ENCODE measurements around the gene BPIFB6. TPM values are rescaled to one million over a fixed set of nuclear protein-coding genes. Genes with fewer than 3 reads are reported as not detected.

Gene BPIFB6
- polyA plus RNA-seq, 3 donors = not detected

GRCh38 chr20:32986331-32986966 lies 45.0 kb upstream of the BPIFB6 start:
- no peak overlapping the region for H2AFZ ChIP-seq (ENCODE audit: insufficient read depth, low read depth, low read length, poor library complexity, severe bottlenecking)
- H3K27me3 ChIP-seq (ENCODE audit: control insufficient read depth in 2 of 2, insufficient read depth in 2 of 2, low read length in 2 of 2) = no peaks in the 10 kb centered on the region
- Mint-ChIP-seq H3K4me3 (no peak overlapping the region), H3K36me3 (no peaks in the 10 kb centered on the region), H3K4me1 (no peaks in the 10 kb centered on the region), H3K27ac (no peak overlapping the region), H3K27me3 (ENCODE audit: low read depth in 3 of 3) (peaks cover 0 to 3% (median 2%) of the 10 kb centered on the region in 3 donors), H3K9me3 (no peaks in the 10 kb centered on the region)
- no peaks in the 10 kb centered on the region for H3K4me1 ChIP-seq (ENCODE audit: control insufficient read depth in 1 of 2, insufficient read depth in 2 of 2, low read length in 2 of 2)
- DNase-seq = no peak
- H3K4me2 ChIP-seq (replicated peaks; ENCODE audit: extremely low read depth, low read length, poor library complexity, severe bottlenecking) = no peak overlapping the region
- H3K9ac ChIP-seq (ENCODE audit: insufficient read depth, low read length, poor library complexity, severe bottlenecking) = no peak overlapping the region
- H3K36me3 ChIP-seq (replicated peaks in 1 of 2; ENCODE audit: control insufficient read depth in 1 of 2, insufficient read depth in 2 of 2, low read length in 2 of 2) = no peaks in the 10 kb centered on the region
- no peak overlapping the region for H3K4me3 ChIP-seq (replicated peaks in 1 of 3; ENCODE audit: low read depth in 2 of 3, low read length in 3 of 3)
- no peak for TF ChIP-seq CTCF (IDR thresholded peaks at IDR 0.05)
- 94% methylated on average over 18 of the region's 18 CpGs for WGBS (ENCODE audit: insufficient coverage)
- no peaks in the 10 kb centered on the region for H3K79me2 ChIP-seq (ENCODE audit: insufficient read depth, low read length)
- H3K9me3 ChIP-seq (replicated peaks in 1 of 2; ENCODE audit: control insufficient read depth in 1 of 2, insufficient read depth in 1 of 2, low read length in 2 of 2) = no peaks in the 10 kb centered on the region
- intact Hi-C loops (cut with micrococcal nuclease) = no loop called here
- H3K27ac ChIP-seq (ENCODE audit: low read depth in 1 of 2, low read length in 2 of 2) = no peak overlapping the region
- no peaks in the 10 kb centered on the region for H4K20me1 ChIP-seq (ENCODE audit: insufficient read depth, low read length)

GRCh38 chr20:32987044-32987825 lies 44.2 kb upstream of the BPIFB6 start:
- no peak overlapping the region for H3K9ac ChIP-seq (ENCODE audit: insufficient read depth, low read length, poor library complexity, severe bottlenecking)
- H3K79me2 ChIP-seq (ENCODE audit: insufficient read depth, low read length) = no peaks in the 10 kb centered on the region
- H3K4me3 Mint-ChIP-seq = no peak overlapping the region
- intact Hi-C loops (cut with micrococcal nuclease) = no loop called here
- H3K4me1 Mint-ChIP-seq = no peaks in the 10 kb centered on the region
- no peaks in the 10 kb centered on the region for H3K9me3 Mint-ChIP-seq
- no peak overlapping the region for H3K27ac Mint-ChIP-seq
- no peak overlapping the region for H2AFZ ChIP-seq (ENCODE audit: insufficient read depth, low read depth, low read length, poor library complexity, severe bottlenecking)
- no peaks in the 10 kb centered on the region for H4K20me1 ChIP-seq (ENCODE audit: insufficient read depth, low read length)
- H3K36me3 ChIP-seq (replicated peaks in 1 of 2; ENCODE audit: control insufficient read depth in 1 of 2, insufficient read depth in 2 of 2, low read length in 2 of 2) = no peaks in the 10 kb centered on the region
- no peak overlapping the region for H3K4me2 ChIP-seq (replicated peaks; ENCODE audit: extremely low read depth, low read length, poor library complexity, severe bottlenecking)
- H3K27ac ChIP-seq (ENCODE audit: low read depth in 1 of 2, low read length in 2 of 2) = no peak overlapping the region
- H3K36me3 Mint-ChIP-seq = no peaks in the 10 kb centered on the region
- TF ChIP-seq CTCF (IDR thresholded peaks at IDR 0.05) = no peak
- no peak for DNase-seq
- H3K27me3 Mint-ChIP-seq (ENCODE audit: low read depth in 3 of 3) = peaks cover 0 to 3% (median 3%) of the 10 kb centered on the region in 3 donors
- no peak overlapping the region for H3K4me3 ChIP-seq (replicated peaks in 1 of 3; ENCODE audit: low read depth in 2 of 3, low read length in 3 of 3)
- H3K9me3 ChIP-seq (replicated peaks in 1 of 2; ENCODE audit: control insufficient read depth in 1 of 2, insufficient read depth in 1 of 2, low read length in 2 of 2) = no peaks in the 10 kb centered on the region
- H3K27me3 ChIP-seq (ENCODE audit: control insufficient read depth in 2 of 2, insufficient read depth in 2 of 2, low read length in 2 of 2) = no peaks in the 10 kb centered on the region
- no peaks in the 10 kb centered on the region for H3K4me1 ChIP-seq (ENCODE audit: control insufficient read depth in 1 of 2, insufficient read depth in 2 of 2, low read length in 2 of 2)
- WGBS (ENCODE audit: insufficient coverage) = 96% methylated on average over 3 of the region's 11 CpGs

Data from CD14-positive monocyte (primary cell).